Activated gamma-delta T cell treated with Interleukin-2 at 50 U/mL for 16 hours (primary cell): ENCODE data around the gene GSTT2B.
"Not testable (repeated sequence)": the region's sequence is repeated elsewhere in the genome, so short reads cannot be mapped to it uniquely, and the experiment has no call there.

Experiments
- DNase-seq: peaks from one replicate; pipeline ENCODE4 v3.0.0-alpha.2; 2020

Gene GSTT2B

DNA sequence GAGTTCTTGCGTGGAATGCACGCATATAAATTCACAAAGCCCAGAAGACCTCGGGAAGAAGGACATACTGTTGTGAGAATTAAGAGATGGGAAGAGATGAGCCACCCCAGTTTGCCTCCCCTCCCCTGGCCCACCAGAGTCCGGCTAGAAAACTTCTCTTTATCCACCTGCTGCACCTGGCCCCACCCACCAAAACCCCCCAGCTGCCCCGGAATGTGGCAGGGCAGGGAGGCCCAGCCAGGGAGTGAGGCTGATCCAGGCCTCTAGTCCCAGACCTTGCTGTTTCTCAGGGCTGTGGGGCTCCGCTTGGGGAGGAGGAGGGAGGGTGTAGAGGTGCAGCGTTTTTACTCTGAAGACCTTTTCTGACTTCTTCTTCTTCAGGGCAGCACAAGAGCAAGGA lies 19.6 kb upstream of the GSTT2B start:
- not testable (repeated sequence) for DNase-seq

DNA sequence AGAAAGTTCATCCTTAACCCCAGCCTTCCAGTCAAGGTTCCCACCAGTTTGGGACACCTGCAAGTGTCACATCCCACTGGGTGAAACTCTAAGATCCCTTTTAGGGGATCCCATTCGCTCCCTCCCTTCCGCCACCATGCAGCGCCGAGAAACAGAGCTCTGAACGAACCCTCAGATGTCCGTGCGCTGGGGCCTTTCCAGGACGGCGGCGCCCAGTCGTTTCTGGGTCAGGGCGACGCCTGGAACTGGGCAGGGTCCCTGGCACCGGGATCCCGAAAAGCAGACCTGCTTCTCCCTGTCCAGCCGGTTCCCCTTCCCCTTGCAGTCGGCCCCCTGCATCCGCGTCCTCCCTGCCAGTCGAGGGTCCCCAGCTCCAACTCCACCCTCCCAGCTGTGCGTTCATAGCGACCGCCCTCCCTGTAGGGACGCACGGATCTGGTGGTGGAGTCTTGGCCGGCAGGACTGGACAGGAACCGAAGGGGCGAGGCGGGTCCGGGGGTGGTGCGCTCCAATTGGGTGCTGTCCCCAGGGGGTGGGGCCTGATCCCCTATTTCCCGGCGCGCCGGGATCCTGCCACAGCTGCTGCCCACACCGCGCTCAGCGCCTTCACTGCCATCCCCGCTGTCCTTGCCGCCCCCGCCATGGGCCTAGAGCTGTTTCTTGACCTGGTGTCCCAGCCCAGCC lies 18.7 kb upstream of the GSTT2B start, which contains the start of gene GSTT2:
Gene GSTT2, plus strand, starts transcription at position 578 of the 684 bp plus-strand sequence.
- not testable (repeated sequence) for DNase-seq

DNA sequence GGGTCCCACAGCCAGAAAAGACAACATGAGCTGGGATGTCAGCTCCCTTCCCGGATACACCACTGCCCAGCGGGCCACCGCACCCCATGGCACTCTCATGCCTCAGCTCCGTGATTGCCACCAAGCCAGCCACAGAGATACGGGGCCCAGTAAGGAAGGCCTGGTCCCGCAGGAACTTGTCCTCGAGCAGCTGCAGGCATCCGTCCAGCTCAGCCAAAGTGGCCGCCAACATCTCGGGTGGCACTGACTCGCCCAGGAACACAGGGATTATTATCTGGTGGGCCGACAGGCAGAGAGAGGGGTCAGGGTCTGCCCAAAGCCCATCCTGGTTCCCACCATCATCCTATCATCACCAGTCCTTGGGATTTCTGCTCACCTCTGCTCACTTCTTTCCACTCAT lies 16.3 kb upstream of the GSTT2B start:
- not testable (repeated sequence) for DNase-seq

DNA sequence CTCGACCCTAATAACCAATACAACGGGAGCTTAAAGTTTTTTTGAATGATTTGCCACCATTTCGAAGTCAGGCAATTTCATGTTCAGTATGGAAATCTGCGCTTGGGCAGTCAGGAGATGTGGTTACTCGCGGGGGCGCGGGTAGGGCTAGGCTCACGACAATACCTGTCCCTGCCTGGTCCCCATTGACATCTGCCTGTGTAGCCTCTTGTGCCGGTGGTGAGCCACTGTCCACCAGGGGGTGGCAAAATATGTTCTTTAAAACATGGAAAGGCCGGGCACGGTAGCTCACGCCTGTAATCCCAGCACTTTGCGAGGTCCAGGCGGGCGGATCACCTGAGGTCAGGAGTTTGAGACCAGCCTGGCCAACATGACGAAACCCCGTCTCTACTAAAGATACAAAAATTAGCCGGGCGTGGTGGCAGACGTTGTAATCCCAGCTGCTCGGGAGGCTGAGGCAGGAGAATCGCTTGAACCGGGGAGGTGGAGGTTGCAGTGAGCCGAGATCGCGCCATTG lies 13.9 kb upstream of the GSTT2B start:
- DNase-seq = not testable (repeated sequence)

DNA sequence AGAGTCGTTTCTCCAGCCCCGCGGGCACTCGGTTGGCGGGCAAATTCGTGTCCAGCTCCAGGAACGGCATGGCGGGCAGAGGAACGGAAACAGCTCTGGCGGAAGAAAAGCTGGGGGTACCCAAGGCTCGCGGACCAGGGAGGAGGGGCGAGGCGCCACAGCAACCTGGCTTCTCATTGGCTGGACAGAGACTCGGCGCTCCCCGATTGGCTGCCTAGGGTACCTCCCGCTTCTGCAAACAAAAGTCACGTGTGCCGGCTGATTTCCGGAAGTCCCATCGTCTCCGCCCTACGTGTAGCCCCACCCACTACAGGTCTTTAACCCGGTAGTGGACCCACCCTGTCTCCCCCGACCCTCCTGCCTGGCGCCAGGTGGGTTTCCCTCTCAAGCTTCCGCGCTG lies 13.3 kb upstream of the GSTT2B start, which contains the start of gene DDT:
Gene DDT, minus strand, starts transcription at position 97 of the 400 bp plus-strand sequence. Its CDS starts 27 bp downstream, at position 70.
- not testable (repeated sequence) for DNase-seq

DNA sequence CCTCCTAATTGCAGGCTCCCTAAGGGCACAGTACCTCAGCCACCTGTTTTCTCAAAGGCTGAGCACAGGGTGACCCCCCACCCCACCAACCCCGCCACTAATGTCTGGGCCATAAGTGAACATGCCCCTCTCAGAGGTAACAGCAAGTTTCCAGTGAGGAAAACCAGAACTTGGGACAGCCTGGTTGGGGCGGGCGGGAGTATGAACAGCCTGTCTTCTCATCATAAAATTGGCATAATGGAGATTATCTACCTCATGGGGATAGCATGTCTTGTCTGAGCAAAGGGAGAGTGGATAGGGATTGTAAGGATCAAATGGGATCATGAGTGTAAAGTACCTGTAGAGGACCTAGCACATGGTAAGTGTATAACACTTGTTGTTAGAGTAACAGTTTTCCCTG lies 10.9 kb upstream of the GSTT2B start:
- not testable (repeated sequence) for DNase-seq

DNA sequence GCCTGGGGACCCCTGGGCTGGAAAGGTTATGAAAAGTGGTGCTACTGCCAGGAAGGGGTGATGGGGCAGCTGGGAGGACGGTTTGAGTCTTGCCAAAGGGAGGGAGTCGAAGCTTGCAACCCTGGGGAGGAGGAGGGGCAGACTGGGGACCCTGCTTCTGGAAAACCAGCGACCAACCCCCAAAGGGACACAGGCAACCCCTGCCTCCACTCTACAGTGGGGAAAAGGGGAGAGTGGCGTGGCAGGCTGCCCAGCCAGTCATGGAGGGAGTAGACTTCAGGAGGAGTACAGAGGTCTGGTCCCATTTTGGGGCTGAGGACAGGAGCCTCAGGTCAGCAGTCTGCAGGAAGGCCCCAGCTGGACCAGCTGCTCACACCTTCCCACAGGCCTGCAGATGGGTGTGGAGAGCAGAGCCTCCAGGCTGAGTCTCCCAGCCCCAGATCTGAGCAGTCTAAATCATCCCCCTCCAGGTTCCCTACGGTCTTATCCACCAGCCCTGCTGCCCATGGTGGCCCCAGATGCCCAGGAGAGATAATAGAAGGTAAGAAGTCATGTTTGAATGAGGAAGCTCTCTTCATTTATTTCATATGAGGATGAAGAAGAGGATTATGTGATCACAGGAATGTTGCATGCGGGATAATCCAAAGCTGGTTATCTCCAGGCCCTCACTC lies 10.0 kb upstream of the GSTT2B start:
- no peak for DNase-seq

DNA sequence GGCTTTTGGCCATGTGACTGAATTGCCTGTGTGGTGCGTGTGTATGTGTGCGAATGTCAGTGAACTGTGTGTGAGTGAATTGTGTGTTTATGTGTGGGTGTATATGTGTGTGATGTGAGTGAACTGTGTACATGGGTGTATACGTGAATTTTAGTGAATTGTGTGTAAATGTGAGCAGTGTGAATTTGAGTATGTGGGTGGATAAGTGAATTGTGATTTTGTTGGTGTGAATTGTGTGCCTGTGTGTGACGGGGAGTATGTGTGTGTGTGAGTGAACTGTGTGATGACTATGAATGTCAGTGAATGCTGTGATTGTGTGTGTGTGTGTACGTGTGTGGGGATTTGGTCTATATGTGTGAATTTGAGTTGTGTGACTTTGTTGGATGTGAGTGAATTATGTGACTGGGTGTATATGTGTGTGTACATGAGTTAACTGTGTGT lies 9.2 kb upstream of the GSTT2B start:
- DNase-seq = no peak

DNA sequence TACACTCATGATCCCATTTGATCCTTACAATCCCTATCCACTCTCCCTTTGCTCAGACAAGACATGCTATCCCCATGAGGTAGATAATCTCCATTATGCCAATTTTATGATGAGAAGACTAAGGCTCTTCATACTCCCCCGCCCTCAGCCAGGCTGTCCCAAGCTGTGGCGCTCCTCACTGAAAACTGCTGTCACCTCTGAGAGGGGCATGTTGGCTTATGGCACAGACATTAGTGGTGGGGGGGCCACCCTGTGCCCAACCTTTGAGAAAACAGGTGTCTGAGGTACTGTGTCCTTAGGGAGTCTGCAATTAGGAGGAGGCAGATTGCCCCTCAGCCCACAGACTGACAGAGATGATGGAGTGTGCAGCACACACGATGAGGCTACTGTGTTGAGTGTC lies 8.1 kb upstream of the GSTT2B start:
- DNase-seq = no peak

DNA sequence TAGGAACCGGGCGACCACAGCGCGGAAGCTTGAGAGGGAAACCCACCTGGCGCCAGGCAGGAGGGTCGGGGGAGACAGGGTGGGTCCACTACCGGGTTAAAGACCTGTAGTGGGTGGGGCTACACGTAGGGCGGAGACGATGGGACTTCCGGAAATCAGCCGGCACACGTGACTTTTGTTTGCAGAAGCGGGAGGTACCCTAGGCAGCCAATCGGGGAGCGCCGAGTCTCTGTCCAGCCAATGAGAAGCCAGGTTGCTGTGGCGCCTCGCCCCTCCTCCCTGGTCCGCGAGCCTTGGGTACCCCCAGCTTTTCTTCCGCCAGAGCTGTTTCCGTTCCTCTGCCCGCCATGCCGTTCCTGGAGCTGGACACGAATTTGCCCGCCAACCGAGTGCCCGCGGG lies 5.6 kb upstream of the GSTT2B start, which contains the start of gene DDTL:
Gene DDTL, plus strand, starts transcription at position 321 of the 400 bp plus-strand sequence. Its CDS starts 27 bp downstream, at position 348.
- not testable (repeated sequence) for DNase-seq

DNA sequence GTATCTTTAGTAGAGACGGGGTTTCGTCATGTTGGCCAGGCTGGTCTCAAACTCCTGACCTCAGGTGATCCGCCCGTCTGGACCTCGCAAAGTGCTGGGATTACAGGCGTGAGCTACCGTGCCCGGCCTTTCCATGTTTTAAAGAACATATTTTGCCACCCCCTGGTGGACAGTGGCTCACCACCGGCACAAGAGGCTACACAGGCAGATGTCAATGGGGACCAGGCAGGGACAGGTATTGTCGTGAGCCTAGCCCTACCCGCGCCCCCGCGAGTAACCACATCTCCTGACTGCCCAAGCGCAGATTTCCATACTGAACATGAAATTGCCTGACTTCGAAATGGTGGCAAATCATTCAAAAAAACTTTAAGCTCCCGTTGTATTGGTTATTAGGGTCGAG lies 5.1 kb upstream of the GSTT2B start:
- not testable (repeated sequence) for DNase-seq

DNA sequence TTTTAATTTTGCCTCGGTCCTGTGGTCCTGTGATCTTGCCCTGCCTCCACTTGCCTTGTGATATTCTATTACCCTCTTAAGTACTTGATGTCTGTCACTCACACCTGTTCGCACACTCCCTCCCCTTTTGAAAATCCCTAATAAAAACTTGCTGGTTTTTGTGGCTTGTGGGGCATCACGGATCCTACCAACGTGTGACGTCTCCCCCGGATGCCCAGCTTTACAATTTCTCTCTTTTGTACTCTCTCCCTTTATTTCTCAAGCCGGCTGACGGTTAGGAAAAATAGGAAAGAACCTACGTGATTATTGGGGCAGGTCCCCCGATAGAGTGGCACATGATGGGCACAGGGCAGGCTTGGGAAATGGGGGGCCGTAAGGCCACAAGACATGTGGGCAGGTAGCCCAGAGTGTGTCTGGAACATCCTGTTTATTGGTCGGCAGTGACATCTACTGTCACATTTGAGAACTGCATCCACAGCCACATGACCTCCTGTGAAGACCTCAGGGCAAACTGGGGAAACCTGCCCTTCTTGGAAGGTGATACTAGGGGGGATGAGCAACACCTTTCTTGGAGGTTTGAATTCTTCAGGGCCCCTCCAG lies 4.6 kb downstream of the GSTT2B start:
- DNase-seq = peak; percentile 76

DNA sequence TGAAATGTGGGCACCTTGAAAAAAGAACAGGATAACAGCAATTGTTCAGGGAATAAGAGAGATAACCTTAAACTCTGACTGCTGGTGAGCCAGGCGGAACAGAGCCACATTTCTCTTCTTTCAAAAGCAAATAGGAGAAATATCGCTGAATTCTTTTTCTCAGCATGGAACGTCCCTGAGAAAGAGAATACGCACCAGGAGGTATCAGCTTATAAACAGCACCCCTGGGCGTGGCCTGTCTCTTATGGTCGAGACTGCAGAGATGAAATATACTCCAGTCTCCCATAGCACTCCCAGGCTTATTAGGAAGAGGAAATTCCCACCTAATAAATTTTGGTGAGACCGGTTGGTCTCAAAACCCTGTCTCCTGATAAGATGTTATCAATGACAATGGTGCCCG lies 5.1 kb downstream of the GSTT2B start:
- not testable (repeated sequence) for DNase-seq

DNA sequence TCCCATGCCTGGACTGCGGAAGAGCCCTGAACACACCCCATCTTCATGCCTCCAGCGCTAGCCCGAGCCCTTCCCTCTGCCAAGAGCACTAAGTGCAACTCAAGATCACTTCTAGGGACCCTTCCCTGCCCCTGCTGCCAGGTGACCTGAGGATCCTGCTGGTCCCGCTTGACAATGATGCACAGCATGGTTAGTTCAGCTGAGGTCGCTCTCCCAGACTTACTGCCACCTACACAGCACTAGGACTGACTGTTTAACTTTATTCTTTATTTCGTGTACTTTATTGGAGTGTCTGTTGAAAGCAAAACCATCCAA lies 6.0 kb downstream of the GSTT2B start:
- not testable (repeated sequence) for DNase-seq

DNA sequence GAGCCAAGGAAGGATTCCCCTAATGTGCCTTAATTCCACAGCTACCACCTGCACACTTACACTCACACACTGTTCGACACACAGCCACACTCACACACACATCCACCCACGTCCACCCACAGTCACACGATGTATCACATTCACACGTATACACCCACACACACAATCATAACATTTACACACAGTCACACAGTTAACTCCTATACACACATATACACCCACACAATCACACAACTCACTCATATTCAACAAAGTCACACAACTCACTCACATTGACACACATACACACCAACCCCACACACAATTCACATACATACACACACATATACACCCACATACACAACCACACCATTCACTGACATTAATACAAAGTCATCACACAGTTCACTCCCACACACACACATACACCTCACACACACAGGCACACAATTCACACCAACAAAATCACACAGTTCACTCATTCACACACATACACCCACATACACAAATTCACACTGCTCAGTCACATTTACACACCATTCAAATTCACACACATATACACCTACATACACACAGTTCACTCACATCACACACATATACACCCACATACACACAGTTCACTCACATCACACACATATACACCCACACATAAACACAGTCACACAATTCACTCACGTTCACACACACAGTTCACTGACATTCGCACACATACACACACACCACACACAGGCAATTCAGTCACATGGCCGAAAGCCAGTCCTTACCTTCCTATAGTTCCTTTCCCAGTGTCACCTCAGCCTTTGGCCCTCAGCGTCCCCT lies 6.6 kb downstream of the GSTT2B start:
- not testable (repeated sequence) for DNase-seq

DNA sequence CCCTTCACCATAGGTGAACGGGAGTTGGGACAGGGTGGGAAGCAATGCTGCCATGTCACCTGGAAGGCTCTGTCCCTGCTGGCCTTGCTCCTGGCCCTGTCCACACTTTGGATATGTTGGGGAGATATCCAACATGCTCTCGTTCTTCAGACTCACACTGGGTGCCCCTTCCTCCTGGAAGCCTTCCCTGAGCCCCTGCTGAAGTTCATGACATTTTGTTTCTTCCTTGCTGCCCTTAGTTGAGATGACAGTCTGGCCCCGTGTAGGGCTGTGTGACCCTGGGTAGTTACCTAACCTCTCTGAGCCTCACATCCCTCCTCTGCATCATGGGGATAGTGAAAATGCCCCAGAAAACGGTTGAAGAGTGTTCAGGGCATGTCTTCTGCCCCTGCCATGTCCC lies 7.5 kb downstream of the GSTT2B start:
- DNase-seq = not testable (repeated sequence)

DNA sequence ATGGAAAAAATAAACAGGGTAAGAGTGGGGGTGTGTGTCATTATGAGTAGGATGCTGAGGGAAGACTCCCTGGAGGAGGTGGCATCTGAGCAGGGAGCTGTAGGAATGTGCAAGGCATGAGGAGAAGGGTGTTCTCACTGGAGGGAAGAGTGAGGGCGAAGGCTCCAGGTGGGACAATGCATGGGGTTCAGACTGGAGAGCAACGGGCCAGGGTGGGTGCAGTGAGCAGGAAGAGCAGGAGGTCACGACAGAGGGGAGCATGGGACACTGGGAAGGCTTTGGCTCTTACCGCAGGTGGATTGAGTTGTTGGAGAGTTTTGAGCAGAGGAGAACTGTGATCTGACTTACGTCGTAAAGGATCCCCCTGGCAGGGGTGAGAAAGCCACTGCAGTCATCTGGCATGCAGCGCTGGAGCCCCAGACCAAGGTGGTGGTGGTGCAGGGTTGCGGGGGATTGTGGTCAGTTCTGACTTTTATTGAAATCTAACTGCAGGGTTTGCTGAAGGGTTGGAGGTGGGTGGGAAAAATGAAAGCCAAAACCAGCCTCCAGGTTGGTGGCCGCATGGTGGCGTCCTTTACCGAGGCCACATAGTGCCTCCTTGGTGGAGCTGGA lies 8.1 kb downstream of the GSTT2B start:
- not testable (repeated sequence) for DNase-seq

DNA sequence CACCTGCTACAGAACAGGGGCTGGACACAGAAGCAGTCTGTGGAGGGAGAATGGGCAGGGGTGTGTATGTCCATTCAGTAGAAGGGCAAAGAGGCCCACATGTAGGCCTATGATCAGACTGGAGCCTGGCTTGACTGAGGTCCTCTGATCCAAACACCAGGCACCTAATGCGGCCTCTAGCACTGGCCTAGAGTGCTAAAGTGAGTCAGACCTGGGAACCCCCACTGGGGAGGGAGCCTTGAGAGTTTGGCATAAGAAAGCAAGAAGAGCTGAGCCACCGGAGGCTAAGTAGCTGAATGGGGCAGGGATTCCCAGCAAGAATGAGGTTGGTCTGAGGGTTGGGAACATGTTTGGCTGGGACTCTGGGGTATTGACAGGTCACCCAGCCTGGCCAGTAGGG lies 9.6 kb downstream of the GSTT2B start:
- DNase-seq = not testable (repeated sequence)

DNA sequence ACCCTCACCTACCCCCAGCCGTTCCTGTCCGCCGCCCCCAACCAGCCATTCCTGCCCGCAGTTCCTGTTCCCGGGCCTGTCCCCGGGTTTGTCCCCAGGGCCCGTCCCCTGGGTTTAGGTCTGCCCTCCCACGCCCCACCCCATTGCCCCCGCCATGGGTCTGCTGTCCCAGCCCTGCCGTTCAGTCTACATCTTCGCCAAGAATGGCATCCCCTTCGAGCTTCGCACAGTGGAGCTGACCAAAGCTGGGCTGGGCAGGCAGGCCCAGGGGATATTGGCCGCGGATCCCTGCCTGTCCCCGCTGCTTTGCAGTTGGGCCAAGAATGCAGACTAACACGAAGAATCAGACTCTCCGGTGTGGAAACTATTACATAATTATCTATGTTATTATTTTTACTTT lies 11.2 kb downstream of the GSTT2B start:
- DNase-seq = not testable (repeated sequence)

DNA sequence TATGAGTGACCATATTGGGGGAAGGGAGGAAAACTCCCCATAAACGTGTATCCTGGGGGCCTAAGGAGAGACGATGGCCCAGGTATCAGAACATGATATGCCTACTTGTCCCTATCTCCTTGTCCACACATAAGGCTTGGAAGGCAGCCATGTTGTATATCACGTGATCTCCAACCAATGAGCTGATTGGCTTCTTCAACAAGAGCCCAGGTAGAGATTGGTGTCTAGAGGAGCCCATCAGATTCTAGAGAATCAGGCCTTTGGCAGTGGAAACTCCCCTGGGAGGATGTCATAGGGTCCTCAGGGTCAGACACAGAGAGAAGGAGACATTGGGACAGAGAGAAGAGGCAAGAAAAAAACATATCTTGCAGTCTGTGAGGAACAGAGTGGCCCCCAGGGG lies 13.6 kb downstream of the GSTT2B start:
- not testable (repeated sequence) for DNase-seq

DNA sequence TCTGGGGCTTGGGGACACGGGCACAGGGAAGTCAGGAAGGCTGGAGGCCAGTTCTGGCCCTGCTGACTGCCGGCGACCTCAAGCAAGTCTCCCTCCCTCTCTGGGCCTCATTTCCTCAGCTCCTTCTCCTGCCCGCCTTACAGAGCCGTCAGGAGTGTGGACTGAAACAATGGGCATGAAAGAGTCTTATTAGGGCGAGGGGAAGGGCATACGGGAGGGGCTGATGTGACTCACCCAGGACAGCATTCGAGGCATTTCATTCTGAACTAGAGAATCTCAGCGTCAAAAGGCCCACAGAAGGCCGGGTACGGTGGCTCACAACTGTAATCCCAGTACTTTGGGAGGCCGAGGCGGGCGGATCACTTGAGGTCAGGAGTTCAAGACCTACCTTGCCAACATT lies 20.8 kb downstream of the GSTT2B start:
- DNase-seq = not testable (repeated sequence)

DNA sequence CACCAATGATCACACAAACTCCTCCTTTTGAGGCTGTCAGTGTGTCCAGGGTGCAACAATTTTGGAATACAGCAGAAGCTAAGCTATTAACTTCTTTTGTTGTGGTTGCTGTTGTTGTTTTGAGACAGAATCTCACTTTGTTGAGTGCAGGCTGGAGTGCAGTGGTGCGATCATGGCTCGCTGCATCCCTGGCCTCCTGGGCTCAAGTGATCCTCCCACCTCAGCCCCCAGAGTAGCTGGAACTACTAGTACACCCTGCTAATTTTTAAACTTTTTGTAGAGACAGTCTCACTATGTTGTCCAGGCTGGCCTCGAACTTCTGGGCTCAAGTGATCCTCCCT lies 22.0 kb downstream of the GSTT2B start:
- no peak for DNase-seq
